B cell (primary cell): ENCODE data around the gene NAP1L5. TPM values are rescaled to one million over a fixed set of nuclear protein-coding genes. Genes with fewer than 3 reads are reported as not detected.

ENCODE experiments used
- ATAC-seq: fragments of 200-7000 bp; cut with Tn5 transposase; one replicate; pipeline ENCODE4 v1.10.0; 2021; ENCODE audit warnings: low read depth, mild to moderate bottlenecking, moderate number of reproducible peaks, moderate library complexity
- CTCF ChIA-PET: fragments of 350-600 bp; sonication (Branson Sonifier 250); formaldehyde crosslinking; loops from one replicate; lab custom pipeline; 2021; ENCODE audit warnings: antibody characterized with exemption, inconsistent platforms; lab: Charles Lee
- POLR2A ChIA-PET: fragments of 350-600 bp; sonication (Branson Sonifier 250); formaldehyde crosslinking; loops from one replicate; lab custom pipeline; 2021; ENCODE audit warnings: antibody characterized with exemption; lab: Charles Lee
- DNase-seq: peaks from one replicate; pipeline ENCODE4 v3.0.0; 2013
- H2AFZ ChIP-seq: 2 replicates; pipeline ENCODE4 v1.6.1; 2012; ENCODE audit warnings: mild to moderate bottlenecking, low read depth, low read length; ENCODE audit not compliant: insufficient read depth, poor library complexity, severe bottlenecking
- H3K27ac ChIP-seq, 2 donors: 1 replicate in 1 of 2; 2 replicates in 1 of 2; pipeline ENCODE4 v1.5.1; 2012 to 2013; ENCODE audit warnings: low read length in 2 of 2, mild to moderate bottlenecking in 2 of 2, moderate library complexity in 1 of 2
- H3K27me3 ChIP-seq, 4 experiments: fragments of 200-600 bp in 1 of 4; sonication (generic) in 1 of 4; replicated peaks in 1 of 4; 1 replicate in 2 of 4; 2 replicates in 2 of 4; pipeline versions ENCODE4 v1.6.1 to v1.7.0; 2013 to 2016; ENCODE audit warnings: low read length in 3 of 4, mild to moderate bottlenecking in 2 of 4, mixed read lengths in 1 of 4, moderate library complexity in 1 of 4; ENCODE audit not compliant: insufficient read depth in 4 of 4, control insufficient read depth in 3 of 4; ENCODE audit errors: control extremely low read depth in 1 of 4
- H3K36me3 ChIP-seq, 2 experiments: replicated peaks in 1 of 2; 1 replicate in 1 of 2; 2 replicates in 1 of 2; pipeline versions ENCODE4 v1.6.1 to v1.7.1; 2013; ENCODE audit warnings: low read length in 1 of 2; ENCODE audit not compliant: insufficient read depth in 2 of 2, control insufficient read depth in 1 of 2; ENCODE audit errors: control extremely low read depth in 1 of 2, extremely low read depth in 1 of 2
- H3K4me1 ChIP-seq, 2 donors: fragments of 200-600 bp in 1 of 2; sonication (generic) in 1 of 2; 1 replicate in 1 of 2; 2 replicates in 1 of 2; pipeline versions ENCODE4 v1.5.1 to v1.6.1; 2013 to 2017; ENCODE audit warnings: low read length in 2 of 2; ENCODE audit not compliant: control insufficient read depth in 2 of 2, insufficient read depth in 2 of 2
- H3K4me2 ChIP-seq: replicated peaks from 2 replicates; pipeline ENCODE3; 2012; ENCODE audit warnings: mild to moderate bottlenecking, low read depth, low read length; ENCODE audit not compliant: poor library complexity, severe bottlenecking
- H3K4me3 ChIP-seq, 5 experiments: fragments of 200-600 bp in 1 of 5; sonication (generic) in 1 of 5; 1 replicate in 3 of 5; 2 replicates in 2 of 5; pipeline versions ENCODE4 v1.5.1 to v1.7.0; 2011 to 2016; ENCODE audit warnings: low read length in 4 of 5, mild to moderate bottlenecking in 4 of 5, low read depth in 2 of 5, control low read depth in 1 of 5, moderate library complexity in 1 of 5; ENCODE audit not compliant: insufficient read depth in 1 of 5; ENCODE audit errors: control extremely low read depth in 1 of 5, extremely low read depth in 1 of 5
- H3K79me2 ChIP-seq: fragments of 200-600 bp; sonication (generic); one replicate; pipeline ENCODE4 v1.6.0; 2016; ENCODE audit warnings: low read length; ENCODE audit not compliant: control insufficient read depth, insufficient read depth
- H3K9ac ChIP-seq: fragments of 200-600 bp; sonication (generic); 2 replicates; pipeline ENCODE4 v1.6.1; 2017; ENCODE audit warnings: mild to moderate bottlenecking, low read length, moderate library complexity
- H3K9me3 ChIP-seq, 3 donors: one replicate each; pipeline versions ENCODE4 v1.6.1 to v1.7.1; 2013; ENCODE audit warnings: low read length in 2 of 3; ENCODE audit not compliant: control insufficient read depth in 2 of 3, insufficient read depth in 1 of 3; ENCODE audit errors: control extremely low read depth in 1 of 3
- H4K20me1 ChIP-seq: 2 replicates; pipeline ENCODE4 v1.6.0; 2012; ENCODE audit warnings: mild to moderate bottlenecking, low read length; ENCODE audit not compliant: insufficient read depth, control insufficient read depth, poor library complexity, severe bottlenecking
- H3K27ac Mint-ChIP-seq: one replicate; pipeline ENCODE4 v1.8.0; 2021; ENCODE audit warnings: mixed read lengths
- H3K27me3 Mint-ChIP-seq: one replicate; pipeline ENCODE4 v1.8.0; 2021; ENCODE audit warnings: mixed read lengths
- H3K4me1 Mint-ChIP-seq: one replicate; pipeline ENCODE4 v1.8.0; 2021; ENCODE audit warnings: mixed read lengths
- H3K4me3 Mint-ChIP-seq: one replicate; pipeline ENCODE4 v1.8.0; 2021; ENCODE audit warnings: mixed read lengths
- H3K9me3 Mint-ChIP-seq: one replicate; pipeline ENCODE4 v1.8.0; 2022; ENCODE audit warnings: mixed read lengths; ENCODE audit not compliant: insufficient read depth
- EZH2 ChIP-seq: IDR thresholded peaks from 2 replicates; pipeline ENCODE4 v1.6.1; 2012; ENCODE audit warnings: borderline replicate concordance, low read depth, mild to moderate bottlenecking, moderate library complexity, low read length; ENCODE audit not compliant: insufficient read depth, poor library complexity, severe bottlenecking
- WGBS: methylation state at CpG from one replicate; pipeline ENCODE4 v1.1.5; 2013; ENCODE audit warnings: missing lambda C conversion rate; ENCODE audit not compliant: insufficient coverage; 5-methylcytosine and 5-hydroxymethylcytosine counted together
- intact Hi-C: fragments of 100-400 bp; cut with micrococcal nuclease; formaldehyde crosslinking; loops from one replicate; pipeline ENCODE4 v1.10.0; 2022
- polyA plus RNA-seq: library from polyadenylated mRNA; depleted of rRNA; stranded (reverse); fragments of >200 nt; gene quantifications from 2 replicates; pipeline ENCODE4 v1.2.3, GENCODE V29; 2012
- total RNA-seq, 2 donors: library from RNA; stranded (reverse); fragments of 120-200 nt in 1 of 2; gene quantifications; 1 replicate in 1 of 2; 2 replicates in 1 of 2; pipeline versions ENCODE4 v1.2.3 to v1.2.4, GENCODE V29; 2013 to 2022
- TF ChIP-seq, protein P1 (sequence below): fragments of 200-600 bp; IDR thresholded peaks from one replicate; pipeline ENCODE4 v1.8.0; 2022; ENCODE audit warnings: antibody characterized with exemption, mild to moderate bottlenecking

Gene NAP1L5
- total and polyA plus RNA-seq, 2 donors (not counting 1 experiment from before 2014, with no cell fraction given): 1.5 to 1.7 TPM

- ChIA-PET CTCF (interaction anchor here (1.3 kb wide), 1 partner anchor 23 kb away, joined by 3 read pairs; no protein-coding TSS in a partner anchor), POLR2A (no interaction called here)
- Histone ChIP-seq H3K4me3 (no peak overlapping the region), H3K27me3 (no peaks in the 10 kb centered on the region), H3K27ac (no peak overlapping the region), H3K36me3 (peaks cover 8 to 56% of the 10 kb centered on the region in 2 experiments), H4K20me1 (peaks cover 3% of the 10 kb centered on the region), H2AFZ (no peak overlapping the region), H3K4me2 (no peak overlapping the region), H3K79me2 (no peaks in the 10 kb centered on the region), H3K9ac (no peak overlapping the region), H3K9me3 (no peaks in the 10 kb centered on the region), H3K4me1 (no peaks in the 10 kb centered on the region)
- no peaks in the 10 kb centered on the region for H3K9me3 Mint-ChIP-seq
- DNase-seq (no peak), ATAC-seq (no peak)
- no peaks in the 10 kb centered on the region for H3K4me1 Mint-ChIP-seq
- H3K27ac Mint-ChIP-seq: no peak overlapping the region
- intact Hi-C loops: no loop called here
- no peak overlapping the region for H3K4me3 Mint-ChIP-seq
- no peaks in the 10 kb centered on the region for H3K27me3 Mint-ChIP-seq
- no CpG with 5 or more reads among the region's 2 CpGs for WGBS
- TF ChIP-seq, protein P1, sequence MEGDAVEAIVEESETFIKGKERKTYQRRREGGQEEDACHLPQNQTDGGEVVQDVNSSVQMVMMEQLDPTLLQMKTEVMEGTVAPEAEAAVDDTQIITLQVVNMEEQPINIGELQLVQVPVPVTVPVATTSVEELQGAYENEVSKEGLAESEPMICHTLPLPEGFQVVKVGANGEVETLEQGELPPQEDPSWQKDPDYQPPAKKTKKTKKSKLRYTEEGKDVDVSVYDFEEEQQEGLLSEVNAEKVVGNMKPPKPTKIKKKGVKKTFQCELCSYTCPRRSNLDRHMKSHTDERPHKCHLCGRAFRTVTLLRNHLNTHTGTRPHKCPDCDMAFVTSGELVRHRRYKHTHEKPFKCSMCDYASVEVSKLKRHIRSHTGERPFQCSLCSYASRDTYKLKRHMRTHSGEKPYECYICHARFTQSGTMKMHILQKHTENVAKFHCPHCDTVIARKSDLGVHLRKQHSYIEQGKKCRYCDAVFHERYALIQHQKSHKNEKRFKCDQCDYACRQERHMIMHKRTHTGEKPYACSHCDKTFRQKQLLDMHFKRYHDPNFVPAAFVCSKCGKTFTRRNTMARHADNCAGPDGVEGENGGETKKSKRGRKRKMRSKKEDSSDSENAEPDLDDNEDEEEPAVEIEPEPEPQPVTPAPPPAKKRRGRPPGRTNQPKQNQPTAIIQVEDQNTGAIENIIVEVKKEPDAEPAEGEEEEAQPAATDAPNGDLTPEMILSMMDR: no peak
- no peak for TF ChIP-seq EZH2
Measured at GRCh38 chr4:88675543-88675942, 22.1 kb downstream of the NAP1L5 start.

- ATAC-seq: no peak
- no peaks in the 10 kb centered on the region for H3K4me1 Mint-ChIP-seq
- H3K9me3 Mint-ChIP-seq: no peaks in the 10 kb centered on the region
- H2AFZ ChIP-seq: no peak overlapping the region
- no peak for TF ChIP-seq EZH2
- TF ChIP-seq, protein P1: no peak
- no peak overlapping the region for H3K27ac ChIP-seq
- H3K27me3 Mint-ChIP-seq: no peaks in the 10 kb centered on the region
- no peak overlapping the region for H3K4me3 Mint-ChIP-seq
- H3K36me3 ChIP-seq: peaks cover 5 to 54% of the 10 kb centered on the region in 2 experiments
- 100% methylated on average over 1 of the region's 2 CpGs for WGBS
- H3K4me3 ChIP-seq: no peak overlapping the region
- H3K79me2 ChIP-seq: no peaks in the 10 kb centered on the region
- H3K27me3 ChIP-seq: no peaks in the 10 kb centered on the region
- no peak overlapping the region for H3K4me2 ChIP-seq
- no peak overlapping the region for H3K9ac ChIP-seq
- H3K27ac Mint-ChIP-seq: no peak overlapping the region
- no peaks in the 10 kb centered on the region for H3K4me1 ChIP-seq
- CTCF ChIA-PET: no interaction called here
- POLR2A ChIA-PET: no interaction called here
- no peaks in the 10 kb centered on the region for H3K9me3 ChIP-seq
- intact Hi-C loops: loop anchor here (5.0 kb wide), 1 partner anchor 347 kb away; no protein-coding TSS in a partner anchor
- no peak for DNase-seq
- peaks cover 3% of the 10 kb centered on the region for H4K20me1 ChIP-seq
Measured at GRCh38 chr4:88674979-88675378, 22.6 kb downstream of the NAP1L5 start.
